ENCODE data around the gene DOCK10. TPM values are rescaled to one million over a fixed set of nuclear protein-coding genes. Genes with fewer than 3 reads are reported as not detected.

DOCK10 gene
- total RNA-seq, 1 donor from 2014 or later: 14.3 TPM

GRCh38 chr2:224871813-224872212 lies 170.5 kb downstream of the DOCK10 start:
- Mint-ChIP-seq H3K36me3 (ENCODE audit: low read depth) (peaks cover 28% of the 10 kb centered on the region), H3K4me1 (ENCODE audit: low read depth) (peaks cover 29% of the 10 kb centered on the region), H3K27me3 (ENCODE audit: low read depth) (no peaks in the 10 kb centered on the region), H3K27ac (ENCODE audit: unreplicated experiment) (no peak overlapping the region), H3K4me3 (ENCODE audit: unreplicated experiment) (no peak overlapping the region), H3K9me3 (ENCODE audit: low read depth) (peaks cover 8% of the 10 kb centered on the region)
- no peak for TF ChIP-seq CTCF (IDR thresholded peaks at IDR 0.05)
- no peak for DNase-seq (ENCODE audit: low spot score)

- no peaks in the 10 kb centered on the region for H3K27me3 Mint-ChIP-seq (ENCODE audit: low read depth)
- H3K4me1 Mint-ChIP-seq (ENCODE audit: low read depth): peaks cover 29% of the 10 kb centered on the region
- peaks cover 8% of the 10 kb centered on the region for H3K9me3 Mint-ChIP-seq (ENCODE audit: low read depth)
- DNase-seq (ENCODE audit: low spot score): no peak
- H3K27ac Mint-ChIP-seq (ENCODE audit: unreplicated experiment): peak overlapping the region; percentile 30
- H3K36me3 Mint-ChIP-seq (ENCODE audit: low read depth): peaks cover 26% of the 10 kb centered on the region
- no peak overlapping the region for H3K4me3 Mint-ChIP-seq (ENCODE audit: unreplicated experiment)
- TF ChIP-seq CTCF (IDR thresholded peaks at IDR 0.05): no peak
Measured at GRCh38 chr2:224870341-224870740, 171.9 kb downstream of the DOCK10 start.

GRCh38 chr2:224869601-224870233 lies 172.6 kb downstream of the DOCK10 start:
- no peak for TF ChIP-seq CTCF (IDR thresholded peaks at IDR 0.05)
- Mint-ChIP-seq H3K36me3 (ENCODE audit: low read depth) (peaks cover 26% of the 10 kb centered on the region), H3K27ac (ENCODE audit: unreplicated experiment) (peak overlapping the region; percentile 30), H3K4me1 (ENCODE audit: low read depth) (peaks cover 23% of the 10 kb centered on the region), H3K27me3 (ENCODE audit: low read depth) (no peaks in the 10 kb centered on the region), H3K9me3 (ENCODE audit: low read depth) (peaks cover 8% of the 10 kb centered on the region), H3K4me3 (ENCODE audit: unreplicated experiment) (no peak overlapping the region)
- no peak for DNase-seq (ENCODE audit: low spot score)

- peaks cover 10% of the 10 kb centered on the region for H3K36me3 Mint-ChIP-seq (ENCODE audit: low read depth)
- no peak overlapping the region for H3K4me3 Mint-ChIP-seq (ENCODE audit: unreplicated experiment)
- no peak for DNase-seq (ENCODE audit: low spot score)
- no peaks in the 10 kb centered on the region for H3K9me3 Mint-ChIP-seq (ENCODE audit: low read depth)
- TF ChIP-seq CTCF (IDR thresholded peaks at IDR 0.05): no peak
- no peak overlapping the region for H3K27ac Mint-ChIP-seq (ENCODE audit: unreplicated experiment)
- H3K4me1 Mint-ChIP-seq (ENCODE audit: low read depth): peaks cover 9% of the 10 kb centered on the region
- no peaks in the 10 kb centered on the region for H3K27me3 Mint-ChIP-seq (ENCODE audit: low read depth)
Measured at GRCh38 chr2:224865016-224865415, 177.3 kb downstream of the DOCK10 start.

- H3K9me3 Mint-ChIP-seq (ENCODE audit: low read depth): no peaks in the 10 kb centered on the region
- no peak for DNase-seq (ENCODE audit: low spot score)
- no peak overlapping the region for H3K27ac Mint-ChIP-seq (ENCODE audit: unreplicated experiment)
- no peak overlapping the region for H3K4me3 Mint-ChIP-seq (ENCODE audit: unreplicated experiment)
- H3K36me3 Mint-ChIP-seq (ENCODE audit: low read depth): peaks cover 2% of the 10 kb centered on the region
- no peaks in the 10 kb centered on the region for H3K27me3 Mint-ChIP-seq (ENCODE audit: low read depth)
- peaks cover 4% of the 10 kb centered on the region for H3K4me1 Mint-ChIP-seq (ENCODE audit: low read depth)
- TF ChIP-seq CTCF (IDR thresholded peaks at IDR 0.05): no peak
Measured at GRCh38 chr2:224861266-224861665, 181.0 kb downstream of the DOCK10 start.
